ENCODE data around the gene OR51B4. TPM values are rescaled to one million over a fixed set of nuclear protein-coding genes. Genes with fewer than 3 reads are reported as not detected.

OR51B4 gene
- total and polyA plus RNA-seq, 2 of the 13 experiments (the other 11 are each of a cell fraction or from before 2014, with no cell fraction given): 0.11 to 0.33 TPM

- H3K4me1 ChIP-seq (ENCODE audit: insufficient read depth, low read length): no peaks in the 10 kb centered on the region
- POLR2A ChIA-PET: no interaction called here
- H3K4me3 ChIP-seq (replicated peaks in 1 of 3; ENCODE audit: insufficient read depth in 1 of 3, low read depth in 2 of 3, low read length in 3 of 3): no peak overlapping the region
- CTCF ChIA-PET (ENCODE audit: low intra/inter-chr PET ratio, low total read pairs): no interaction called here
- no peak overlapping the region for H3K9ac ChIP-seq (ENCODE audit: insufficient read depth, low read depth, low read length)
- H3K36me3 ChIP-seq (replicated peaks in 1 of 2; ENCODE audit: control insufficient read depth in 1 of 2, insufficient read depth in 2 of 2, low read length in 2 of 2): no peaks in the 10 kb centered on the region
- no peaks in the 10 kb centered on the region for H4K20me1 ChIP-seq (ENCODE audit: insufficient read depth, low read length)
- DNase-seq (ENCODE audit: low spot score) (no peak), ATAC-seq (no peak), FAIRE-seq (no peak)
- WGBS (ENCODE audit: low lambda C conversion rate): 8% methylated on average over 5 of the region's 5 CpGs
- no peak overlapping the region for H2AFZ ChIP-seq (ENCODE audit: low read length)
- intact Hi-C loops (cut with micrococcal nuclease; ENCODE audit: unreplicated experiment): no loop called here
- H3K79me2 ChIP-seq (ENCODE audit: insufficient read depth, low read length): no peaks in the 10 kb centered on the region
- no TSS peak for BruUV-seq (replicated peaks)
- peaks cover 0 to 2% of the 10 kb centered on the region in 2 experiments; a peak in 1 of 5 replicates for H3K27me3 ChIP-seq (ENCODE audit: control insufficient read depth in 1 of 2, insufficient read depth in 2 of 2, low read length in 2 of 2)
- no peak overlapping the region for H3K27ac ChIP-seq (ENCODE audit: extremely low read length, insufficient read depth, low read length)
- H3K9me3 ChIP-seq (ENCODE audit: low read length): no peaks in the 10 kb centered on the region
- H3K4me2 ChIP-seq (ENCODE audit: low read depth, low read length): no peak overlapping the region
- in situ Hi-C loops (cut with HindIII; ENCODE audit: extremely low pct_ligation_motif_present, low pct_unique_long_range_greater_than_20kb): no loop called here
- TF ChIP-seq ESRRA (CRISPR knock-in tag; IDR thresholded peaks at IDR 0.05; ENCODE audit: low read depth): no peak
- TF ChIP-seq ZNF607 (CRISPR knock-in tag; IDR thresholded peaks at IDR 0.05; ENCODE audit: borderline replicate concordance): no peak
- TF ChIP-seq PLRG1 (conservative IDR thresholded peaks at IDR 0.05): no peak
- TF ChIP-seq SP4 (CRISPR knock-in tag; IDR thresholded peaks at IDR 0.05): no peak
- TF ChIP-seq ZBTB49 (CRISPR knock-in tag; IDR thresholded peaks at IDR 0.05; ENCODE audit: borderline replicate concordance): no peak
- TF ChIP-seq BRCA1 (CRISPR knock-in tag; IDR thresholded peaks at IDR 0.05): no peak
- no peak for TF ChIP-seq ZNF136 (CRISPR knock-in tag; IDR thresholded peaks at IDR 0.05; ENCODE audit: low read depth)
- TF ChIP-seq CERS6 (CRISPR knock-in tag; IDR thresholded peaks at IDR 0.05): no peak
- no peak for TF ChIP-seq KDM1A (CRISPR knock-in tag; IDR thresholded peaks at IDR 0.05)
- no peak for TF ChIP-seq ZNF224 (CRISPR knock-in tag; IDR thresholded peaks at IDR 0.05)
- TF ChIP-seq THAP7 (CRISPR knock-in tag; IDR thresholded peaks at IDR 0.05): no peak
- TF ChIP-seq JUNB (CRISPR knock-in tag; IDR thresholded peaks at IDR 0.05; ENCODE audit: borderline replicate concordance): no peak
- no peak for TF ChIP-seq ZXDC (CRISPR knock-in tag; IDR thresholded peaks at IDR 0.05)
- TF ChIP-seq E2F5 (CRISPR knock-in tag; conservative IDR thresholded peaks at IDR 0.05): no peak
- TF ChIP-seq SOX5 (CRISPR knock-in tag; IDR thresholded peaks at IDR 0.05; ENCODE audit: borderline replicate concordance): no peak
- no peak for TF ChIP-seq EEA1 (CRISPR knock-in tag; IDR thresholded peaks at IDR 0.05; ENCODE audit: borderline replicate concordance)
- TF ChIP-seq MLX (CRISPR knock-in tag; IDR thresholded peaks at IDR 0.05): no peak
- TF ChIP-seq LCORL (IDR thresholded peaks at IDR 0.05): no peak
- TF ChIP-seq LCORL (CRISPR knock-in tag; IDR thresholded peaks at IDR 0.05): no peak
These were observed 1.9 kb upstream of the OR51B4 start for GRCh38 chr11:5303626-5304025.

All from HepG2 (cell line).